GM12891 (cell line): ENCODE results near the gene MED13L.

Source experiments
- POLR2A ChIP-seq: IDR thresholded peaks from 2 replicates; pipeline ENCODE4 v1.6.1; 2011; ENCODE audit warnings: low read depth, low read length, control low read depth
- POLR2AphosphoS5 ChIP-seq: IDR thresholded peaks from 2 replicates; pipeline ENCODE4 v1.6.1; 2011; ENCODE audit warnings: low read depth, low read length, control low read depth
- TAF1 ChIP-seq: IDR thresholded peaks from 2 replicates; pipeline ENCODE4 v1.6.1; 2011; ENCODE audit warnings: low read depth, low read length, control low read depth

- TF ChIP-seq POLR2A (no peak), POLR2AphosphoS5 (no peak), TAF1 (no peak)
These were observed 31.9 kb upstream of the MED13L start for GRCh38 chr12:116309343-116309742.
